HFFc6 (cell line): ENCODE data around the gene FABP3. TPM values are rescaled to one million over a fixed set of nuclear protein-coding genes. Genes with fewer than 3 reads are reported as not detected.
"Not testable (repeated sequence)": the region's sequence is repeated elsewhere in the genome, so short reads cannot be mapped to it uniquely, and the experiment has no call there.

Experiments used
- DNase-seq: peaks from one replicate; pipeline ENCODE4 v3.0.0-alpha.2; 2018
- H3K27ac Mint-ChIP-seq: 2 replicates; pipeline ENCODE4 v1.8.0; 2020; ENCODE audit warnings: mild to moderate bottlenecking, mixed read lengths
- H3K27me3 Mint-ChIP-seq: 2 replicates; pipeline ENCODE4 v1.8.0; 2021; ENCODE audit warnings: mild to moderate bottlenecking, moderate library complexity, mixed read lengths; ENCODE audit not compliant: insufficient read depth
- H3K36me3 Mint-ChIP-seq: 2 replicates; pipeline ENCODE4 v1.8.0; 2021; ENCODE audit warnings: low read depth, mixed read lengths
- H3K4me1 Mint-ChIP-seq: 2 replicates; pipeline ENCODE4 v1.8.0; 2020; ENCODE audit warnings: low read depth, mixed read lengths
- H3K4me3 Mint-ChIP-seq: 2 replicates; pipeline ENCODE4 v1.8.0; 2020; ENCODE audit warnings: mild to moderate bottlenecking, moderate library complexity, mixed read lengths
- H3K9me3 Mint-ChIP-seq: 2 replicates; pipeline ENCODE4 v1.8.0; 2020; ENCODE audit warnings: mild to moderate bottlenecking, mixed read lengths
- total RNA-seq, 6 experiments: library from RNA; stranded (reverse); fragmentation: NEBNext Ultra II Directional; extraction: Animal tissue kit (Norgen Biotek cat#: 25700); gene quantifications; 2 replicates in 1 of 6; 3 replicates in 5 of 6; pipeline ENCODE4 v1.2.3, GENCODE V29; 2021
- TF ChIP-seq, protein P1 (sequence below): fragments of 200-600 bp; sonication (generic); IDR thresholded peaks from 2 replicates; pipeline ENCODE4 v1.5.0; 2021; ENCODE audit warnings: antibody characterized with exemption, mild to moderate bottlenecking

The FABP3 gene
- total RNA-seq, 6 experiments from 2014 or later = 1.4 to 3.3 (median 2.2) TPM

DNA sequence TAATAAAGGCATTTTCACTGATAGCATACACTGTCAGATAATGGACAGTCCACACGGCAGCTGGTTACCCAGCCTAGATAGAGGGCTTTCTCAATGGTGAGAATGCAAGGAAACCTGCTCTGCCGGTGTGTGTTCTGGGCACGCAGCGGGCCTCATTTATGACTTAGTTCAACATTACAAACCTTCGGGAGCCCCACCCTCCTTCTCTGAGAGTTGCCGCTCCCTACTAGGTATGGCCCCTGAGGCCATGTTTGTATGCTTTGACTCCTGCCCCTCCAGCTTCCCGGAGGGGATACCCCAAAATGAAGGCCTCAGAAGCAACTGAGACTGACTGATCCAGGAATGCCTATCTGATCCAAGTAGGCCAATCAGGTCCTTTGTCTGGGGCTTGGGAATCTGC, 17.2 kb upstream of the FABP3 start:
- Mint-ChIP-seq H3K27me3 (peaks cover 7% of the 10 kb centered on the region), H3K4me1 (peaks cover 17% of the 10 kb centered on the region), H3K36me3 (no peaks in the 10 kb centered on the region), H3K9me3 (no peaks in the 10 kb centered on the region), H3K4me3 (no peak overlapping the region), H3K27ac (no peak overlapping the region)
- DNase-seq = no peak
- TF ChIP-seq, protein P1, sequence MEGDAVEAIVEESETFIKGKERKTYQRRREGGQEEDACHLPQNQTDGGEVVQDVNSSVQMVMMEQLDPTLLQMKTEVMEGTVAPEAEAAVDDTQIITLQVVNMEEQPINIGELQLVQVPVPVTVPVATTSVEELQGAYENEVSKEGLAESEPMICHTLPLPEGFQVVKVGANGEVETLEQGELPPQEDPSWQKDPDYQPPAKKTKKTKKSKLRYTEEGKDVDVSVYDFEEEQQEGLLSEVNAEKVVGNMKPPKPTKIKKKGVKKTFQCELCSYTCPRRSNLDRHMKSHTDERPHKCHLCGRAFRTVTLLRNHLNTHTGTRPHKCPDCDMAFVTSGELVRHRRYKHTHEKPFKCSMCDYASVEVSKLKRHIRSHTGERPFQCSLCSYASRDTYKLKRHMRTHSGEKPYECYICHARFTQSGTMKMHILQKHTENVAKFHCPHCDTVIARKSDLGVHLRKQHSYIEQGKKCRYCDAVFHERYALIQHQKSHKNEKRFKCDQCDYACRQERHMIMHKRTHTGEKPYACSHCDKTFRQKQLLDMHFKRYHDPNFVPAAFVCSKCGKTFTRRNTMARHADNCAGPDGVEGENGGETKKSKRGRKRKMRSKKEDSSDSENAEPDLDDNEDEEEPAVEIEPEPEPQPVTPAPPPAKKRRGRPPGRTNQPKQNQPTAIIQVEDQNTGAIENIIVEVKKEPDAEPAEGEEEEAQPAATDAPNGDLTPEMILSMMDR = no peak

DNA sequence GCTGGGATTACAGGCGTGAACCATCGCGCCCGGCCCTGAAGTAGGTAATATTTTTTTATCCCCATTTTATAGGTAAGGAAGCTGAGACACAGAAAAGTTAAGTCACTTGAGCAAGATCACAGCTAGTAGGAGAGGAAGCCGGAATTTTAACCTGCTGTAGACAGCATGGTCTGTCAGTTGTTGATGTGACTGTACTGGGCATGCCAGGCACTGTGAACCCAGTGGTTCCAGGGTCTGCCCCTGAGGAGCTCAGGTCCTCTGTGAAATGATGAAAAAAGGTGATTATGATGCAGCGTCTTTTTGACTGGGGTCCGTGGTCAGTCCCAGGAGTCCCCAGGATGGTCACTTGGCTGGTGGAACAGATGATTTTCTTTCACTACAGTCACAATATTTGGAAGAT, 16.7 kb upstream of the FABP3 start:
- TF ChIP-seq, protein P1 = no peak

GRCh38 chr1:31387612-31388011, 14.7 kb upstream of the FABP3 start:
- DNase-seq = no peak
- no peak overlapping the region for H3K27ac Mint-ChIP-seq
- peaks cover 8% of the 10 kb centered on the region for H3K4me1 Mint-ChIP-seq

More for the DNA sequence above, 16.7 kb upstream of the FABP3 start:
- Mint-ChIP-seq H3K27ac (no peak overlapping the region), H3K4me3 (no peak overlapping the region), H3K36me3 (no peaks in the 10 kb centered on the region), H3K27me3 (peaks cover 7% of the 10 kb centered on the region), H3K9me3 (no peaks in the 10 kb centered on the region), H3K4me1 (peaks cover 12% of the 10 kb centered on the region)
- no peak for DNase-seq

GRCh38 chr1:31386576-31387243, 13.8 kb upstream of the FABP3 start:
- H3K27ac Mint-ChIP-seq, H3K4me3 Mint-ChIP-seq, DNase-seq, H3K9me3 Mint-ChIP-seq, H3K27me3 Mint-ChIP-seq, H3K36me3 Mint-ChIP-seq: not testable (repeated sequence)
- H3K4me1 Mint-ChIP-seq = peaks cover 17% of the 10 kb centered on the region

More at GRCh38 chr1:31387612-31388011, 14.7 kb upstream of the FABP3 start:
- Mint-ChIP-seq H3K9me3 (no peaks in the 10 kb centered on the region), H3K4me3 (no peak overlapping the region), H3K36me3 (no peaks in the 10 kb centered on the region), H3K27me3 (peaks cover 7% of the 10 kb centered on the region)
- TF ChIP-seq, protein P1 = no peak

DNA sequence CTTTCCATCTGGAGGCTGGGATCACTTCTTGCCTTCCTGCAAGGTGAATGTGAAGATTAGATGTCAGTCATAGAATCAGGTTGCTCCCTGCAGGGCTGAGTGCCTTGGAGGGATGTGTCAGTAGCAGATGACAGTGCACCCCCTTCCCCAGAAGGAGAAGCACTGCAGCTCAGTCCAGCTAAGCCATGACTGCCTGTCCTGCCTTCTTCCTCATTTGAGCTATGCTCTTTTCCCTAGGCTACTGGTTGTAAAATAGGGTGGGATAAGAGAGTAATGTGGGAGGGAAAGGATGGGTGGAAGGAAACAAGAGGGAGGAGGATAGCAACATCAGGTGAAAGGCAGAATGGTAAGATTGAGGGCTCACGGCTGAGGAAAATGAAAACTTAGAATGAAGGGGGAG, 11.1 kb upstream of the FABP3 start:
- peaks cover 23% of the 10 kb centered on the region for H3K4me1 Mint-ChIP-seq
- no peaks in the 10 kb centered on the region for H3K9me3 Mint-ChIP-seq
- H3K27me3 Mint-ChIP-seq = peaks cover 7% of the 10 kb centered on the region
- no peaks in the 10 kb centered on the region for H3K36me3 Mint-ChIP-seq
- H3K4me3 Mint-ChIP-seq = no peak overlapping the region
- no peak overlapping the region for H3K27ac Mint-ChIP-seq
- TF ChIP-seq, protein P1 = no peak
- no peak for DNase-seq

GRCh38 chr1:31382379-31382989, 9.6 kb upstream of the FABP3 start:
- TF ChIP-seq, protein P1 = no peak
- H3K36me3 Mint-ChIP-seq = no peaks in the 10 kb centered on the region
- H3K27ac Mint-ChIP-seq = no peak overlapping the region
- no peak for DNase-seq
- peaks cover 7% of the 10 kb centered on the region for H3K27me3 Mint-ChIP-seq
- no peaks in the 10 kb centered on the region for H3K9me3 Mint-ChIP-seq
- peaks cover 21% of the 10 kb centered on the region for H3K4me1 Mint-ChIP-seq
- H3K4me3 Mint-ChIP-seq = no peak overlapping the region
